Activated T-cell treated with anti-CD3 and anti-CD28 coated beads, Interleukin-2, amount 50 U/mL, for 24 hours (primary cell): ENCODE results near the gene IL1RAP.

Experiments used
- DNase-seq: peaks from one replicate; pipeline ENCODE4 v3.0.0-alpha.2; 2020
- H3K27ac Mint-ChIP-seq: 2 replicates; pipeline ENCODE4 v1.8.0; 2020; ENCODE audit warnings: mild to moderate bottlenecking, mixed read lengths
- H3K27me3 Mint-ChIP-seq: 2 replicates; pipeline ENCODE4 v1.8.0; 2020; ENCODE audit warnings: mixed read lengths
- H3K36me3 Mint-ChIP-seq: 2 replicates; pipeline ENCODE4 v1.8.0; 2020; ENCODE audit warnings: low read depth, mixed read lengths
- H3K4me1 Mint-ChIP-seq: 2 replicates; pipeline ENCODE4 v1.8.0; 2020; ENCODE audit warnings: low read depth, mixed read lengths
- H3K4me3 Mint-ChIP-seq: 2 replicates; pipeline ENCODE4 v1.8.0; 2020; ENCODE audit warnings: mild to moderate bottlenecking, moderate library complexity, mixed read lengths
- H3K9me3 Mint-ChIP-seq: 2 replicates; pipeline ENCODE4 v1.8.0; 2020; ENCODE audit warnings: mixed read lengths

The IL1RAP gene

GRCh38 chr3:190588570-190588969 is 74.7 kb downstream of the IL1RAP start:
- Mint-ChIP-seq H3K9me3 (peaks cover 6% of the 10 kb centered on the region), H3K4me3 (no peak overlapping the region)

GRCh38 chr3:190589326-190589725 is 75.4 kb downstream of the IL1RAP start:
- H3K4me3 Mint-ChIP-seq, result no peak overlapping the region
- no peaks in the 10 kb centered on the region for H3K27me3 Mint-ChIP-seq
- DNase-seq, result no peak
- H3K27ac Mint-ChIP-seq, result no peak overlapping the region
- H3K9me3 Mint-ChIP-seq, result peaks cover 6% of the 10 kb centered on the region
- H3K4me1 Mint-ChIP-seq, result peaks cover 58% of the 10 kb centered on the region
- H3K36me3 Mint-ChIP-seq, result peaks cover 32% of the 10 kb centered on the region

More at GRCh38 chr3:190588570-190588969, 74.7 kb downstream of the IL1RAP start:
- Mint-ChIP-seq H3K36me3 (peaks cover 29% of the 10 kb centered on the region), H3K27ac (no peak overlapping the region), H3K27me3 (no peaks in the 10 kb centered on the region), H3K4me1 (peaks cover 55% of the 10 kb centered on the region)
- no peak for DNase-seq

- Mint-ChIP-seq H3K27me3 (no peaks in the 10 kb centered on the region), H3K4me3 (no peak overlapping the region), H3K4me1 (peaks cover 51% of the 10 kb centered on the region), H3K36me3 (peaks cover 34% of the 10 kb centered on the region), H3K9me3 (peaks cover 1% of the 10 kb centered on the region), H3K27ac (no peak overlapping the region)
- no peak for DNase-seq
Observed at GRCh38 chr3:190591080-190591479, 77.2 kb downstream of the IL1RAP start.

GRCh38 chr3:190593075-190593474 is 79.2 kb downstream of the IL1RAP start:
- Mint-ChIP-seq H3K4me3 (no peak overlapping the region), H3K27me3 (no peaks in the 10 kb centered on the region), H3K36me3 (peaks cover 34% of the 10 kb centered on the region), H3K4me1 (peaks cover 43% of the 10 kb centered on the region), H3K27ac (no peak overlapping the region), H3K9me3 (peaks cover 2% of the 10 kb centered on the region)
- no peak for DNase-seq

- DNase-seq, result no peak
- no peak overlapping the region for H3K27ac Mint-ChIP-seq
- peaks cover 37% of the 10 kb centered on the region for H3K4me1 Mint-ChIP-seq
- peaks cover 2% of the 10 kb centered on the region for H3K9me3 Mint-ChIP-seq
- no peak overlapping the region for H3K4me3 Mint-ChIP-seq
- peaks cover 35% of the 10 kb centered on the region for H3K36me3 Mint-ChIP-seq
- H3K27me3 Mint-ChIP-seq, result no peaks in the 10 kb centered on the region
Observed at GRCh38 chr3:190594171-190594570, 80.3 kb downstream of the IL1RAP start.

GRCh38 chr3:190595179-190595795 is 81.4 kb downstream of the IL1RAP start:
- peaks cover 2% of the 10 kb centered on the region for H3K9me3 Mint-ChIP-seq
- peaks cover 34% of the 10 kb centered on the region for H3K4me1 Mint-ChIP-seq
- H3K27ac Mint-ChIP-seq, result no peak overlapping the region
- no peak overlapping the region for H3K4me3 Mint-ChIP-seq
- DNase-seq, result no peak
- no peaks in the 10 kb centered on the region for H3K27me3 Mint-ChIP-seq
- peaks cover 36% of the 10 kb centered on the region for H3K36me3 Mint-ChIP-seq

- no peak overlapping the region for H3K27ac Mint-ChIP-seq
Observed at GRCh38 chr3:190595807-190596206, 81.9 kb downstream of the IL1RAP start.

GRCh38 chr3:190596349-190597285 is 82.7 kb downstream of the IL1RAP start:
- H3K4me1 Mint-ChIP-seq, result peaks cover 32% of the 10 kb centered on the region
- DNase-seq, result no peak
- peaks cover 2% of the 10 kb centered on the region for H3K9me3 Mint-ChIP-seq
- H3K27ac Mint-ChIP-seq, result no peak overlapping the region
- peaks cover 34% of the 10 kb centered on the region for H3K36me3 Mint-ChIP-seq
- H3K27me3 Mint-ChIP-seq, result no peaks in the 10 kb centered on the region
- no peak overlapping the region for H3K4me3 Mint-ChIP-seq

More at GRCh38 chr3:190595807-190596206, 81.9 kb downstream of the IL1RAP start:
- Mint-ChIP-seq H3K4me1 (peaks cover 32% of the 10 kb centered on the region), H3K4me3 (no peak overlapping the region), H3K27me3 (no peaks in the 10 kb centered on the region), H3K9me3 (peaks cover 2% of the 10 kb centered on the region), H3K36me3 (peaks cover 37% of the 10 kb centered on the region)
- no peak for DNase-seq

GRCh38 chr3:190597291-190597690 is 83.4 kb downstream of the IL1RAP start:
- no peak for DNase-seq
- Mint-ChIP-seq H3K36me3 (peaks cover 37% of the 10 kb centered on the region), H3K27ac (no peak overlapping the region), H3K4me3 (no peak overlapping the region), H3K4me1 (peaks cover 32% of the 10 kb centered on the region), H3K9me3 (peaks cover 2% of the 10 kb centered on the region), H3K27me3 (no peaks in the 10 kb centered on the region)

- Mint-ChIP-seq H3K36me3 (peaks cover 55% of the 10 kb centered on the region), H3K9me3 (peaks cover 2% of the 10 kb centered on the region), H3K4me3 (no peak overlapping the region), H3K27ac (no peak overlapping the region), H3K27me3 (no peaks in the 10 kb centered on the region), H3K4me1 (peaks cover 17% of the 10 kb centered on the region)
- no peak for DNase-seq
Observed at GRCh38 chr3:190601622-190602021, 87.7 kb downstream of the IL1RAP start.

GRCh38 chr3:190605385-190605784 is 91.5 kb downstream of the IL1RAP start:
- H3K27me3 Mint-ChIP-seq, result no peaks in the 10 kb centered on the region
- peaks cover 73% of the 10 kb centered on the region for H3K36me3 Mint-ChIP-seq
- H3K4me3 Mint-ChIP-seq, result no peak overlapping the region
- no peaks in the 10 kb centered on the region for H3K9me3 Mint-ChIP-seq
- DNase-seq, result no peak
- peaks cover 9% of the 10 kb centered on the region for H3K4me1 Mint-ChIP-seq
- H3K27ac Mint-ChIP-seq, result no peak overlapping the region

- Mint-ChIP-seq H3K4me1 (peaks cover 9% of the 10 kb centered on the region), H3K4me3 (no peak overlapping the region), H3K9me3 (no peaks in the 10 kb centered on the region), H3K27ac (no peak overlapping the region), H3K27me3 (no peaks in the 10 kb centered on the region), H3K36me3 (peaks cover 74% of the 10 kb centered on the region)
- no peak for DNase-seq
Observed at GRCh38 chr3:190606596-190606995, 92.7 kb downstream of the IL1RAP start.

GRCh38 chr3:190607021-190607420 is 93.1 kb downstream of the IL1RAP start:
- peaks cover 73% of the 10 kb centered on the region for H3K36me3 Mint-ChIP-seq

GRCh38 chr3:190608850-190609589 is 95.1 kb downstream of the IL1RAP start:
- Mint-ChIP-seq H3K27ac (no peak overlapping the region), H3K9me3 (no peaks in the 10 kb centered on the region), H3K36me3 (peaks cover 74% of the 10 kb centered on the region)

More at GRCh38 chr3:190607021-190607420, 93.1 kb downstream of the IL1RAP start:
- H3K27ac Mint-ChIP-seq, result no peak overlapping the region
- H3K27me3 Mint-ChIP-seq, result no peaks in the 10 kb centered on the region
- H3K4me1 Mint-ChIP-seq, result peaks cover 9% of the 10 kb centered on the region
- DNase-seq, result no peak
- no peak overlapping the region for H3K4me3 Mint-ChIP-seq
- no peaks in the 10 kb centered on the region for H3K9me3 Mint-ChIP-seq

More at GRCh38 chr3:190608850-190609589, 95.1 kb downstream of the IL1RAP start:
- no peaks in the 10 kb centered on the region for H3K27me3 Mint-ChIP-seq
- no peak overlapping the region for H3K4me3 Mint-ChIP-seq
- H3K4me1 Mint-ChIP-seq, result peaks cover 12% of the 10 kb centered on the region
- DNase-seq, result no peak
